HG02943 (cell line): ENCODE measurements around the gene RLF.

Source experiments
- ATAC-seq: cut with Tn5 transposase; IDR thresholded peaks from one replicate; pipeline ENCODE4 v1.9.1; 2021; ENCODE audit warnings: mild to moderate bottlenecking, low read depth, moderate library complexity; ENCODE audit not compliant: unreplicated experiment

The RLF gene

DNA sequence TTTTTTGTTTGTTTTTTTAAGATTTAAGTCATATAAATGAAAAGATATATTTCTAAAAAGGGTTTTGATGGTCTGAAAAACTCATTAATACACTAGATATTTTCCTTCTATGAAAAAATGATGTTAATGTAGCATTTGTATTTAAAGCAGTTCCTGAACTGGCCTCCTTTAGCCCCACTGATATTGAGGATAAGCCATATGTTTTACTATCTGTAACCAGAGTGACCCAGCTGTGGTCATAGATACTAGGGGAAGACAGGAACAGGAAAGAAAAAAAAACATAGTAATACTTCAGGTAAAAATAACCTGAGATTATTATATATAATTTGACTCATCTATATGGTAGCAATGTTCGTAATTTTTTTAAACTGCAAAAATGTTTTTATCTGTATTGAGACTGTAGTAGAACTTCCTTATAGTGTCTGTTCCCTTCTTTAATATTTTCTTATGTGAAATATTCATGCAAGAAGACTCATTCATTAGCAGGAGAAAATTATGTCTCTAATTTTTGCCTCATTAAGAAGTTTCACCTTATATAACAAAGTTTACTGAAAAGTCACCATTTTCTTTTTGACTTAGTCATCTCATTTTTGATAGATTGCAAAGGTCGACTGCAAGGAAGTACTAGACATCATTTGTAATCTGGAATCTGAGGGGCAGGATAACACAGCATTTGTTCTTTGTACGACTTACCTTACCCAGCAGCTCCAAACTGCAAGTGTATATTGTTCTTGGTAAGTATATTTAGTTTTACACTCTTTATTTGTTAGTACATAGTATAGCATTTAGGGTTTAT is 61.0 kb downstream of the RLF start:
- no peak for ATAC-seq

DNA sequence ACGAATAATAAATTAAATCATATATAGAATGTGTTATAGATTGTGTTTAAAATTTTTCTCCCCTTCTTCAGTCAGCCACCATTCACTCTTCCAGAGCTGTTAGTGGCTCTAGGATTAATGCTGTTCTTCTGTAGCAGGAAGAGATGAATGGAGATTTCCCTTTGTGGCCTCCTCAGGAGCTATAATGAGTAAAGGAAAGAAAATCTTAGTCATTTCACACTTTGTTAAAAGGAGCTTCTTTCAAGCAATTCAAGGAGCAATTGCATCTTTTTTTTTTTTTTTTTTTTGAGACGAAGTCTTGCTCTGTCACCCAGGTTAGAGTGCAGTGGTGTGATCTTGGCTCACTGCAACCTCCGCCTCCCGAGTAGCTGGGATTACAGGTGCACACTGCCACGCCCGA is 62.9 kb downstream of the RLF start:
- no peak for ATAC-seq

DNA sequence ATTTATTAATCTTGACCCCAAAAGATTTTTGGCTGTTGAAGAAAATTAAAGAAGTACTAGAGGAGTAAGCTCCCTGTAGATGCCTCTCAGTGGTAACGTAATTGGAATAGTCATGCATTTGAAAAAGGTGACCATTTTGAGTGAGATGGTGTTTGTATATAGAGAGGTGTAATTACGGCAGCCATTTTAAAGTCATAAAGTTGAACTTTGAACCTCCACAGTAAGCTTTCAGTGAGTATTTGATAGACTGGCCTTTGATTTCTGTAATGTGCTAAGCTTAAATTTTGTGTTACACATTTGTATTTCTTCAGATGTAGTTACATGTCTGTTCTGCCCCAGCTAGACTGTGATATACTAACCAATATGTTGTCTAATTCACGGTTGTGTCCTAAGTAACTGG is 65.0 kb downstream of the RLF start:
- no peak for ATAC-seq

DNA sequence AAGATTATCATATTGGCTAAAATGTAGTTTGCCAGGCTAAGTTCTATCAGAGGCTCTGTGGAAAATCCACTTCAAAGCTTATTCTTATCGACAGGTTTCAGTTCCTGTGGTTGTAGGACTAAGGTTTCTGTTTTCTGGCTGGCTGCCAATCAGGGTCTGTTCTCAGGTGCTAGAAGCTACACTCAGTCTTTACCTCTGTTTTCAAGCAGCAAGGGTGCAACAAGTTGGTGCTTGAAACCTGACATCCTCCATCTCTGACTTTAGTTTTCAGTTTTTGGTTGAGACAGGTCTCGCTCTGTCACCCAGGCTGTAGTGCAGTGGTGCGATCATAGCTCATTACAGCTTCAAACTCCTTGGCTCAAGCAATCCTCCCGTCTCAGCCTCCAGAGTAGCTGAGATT is 71.3 kb downstream of the RLF start:
- peak; percentile 91 for ATAC-seq

DNA sequence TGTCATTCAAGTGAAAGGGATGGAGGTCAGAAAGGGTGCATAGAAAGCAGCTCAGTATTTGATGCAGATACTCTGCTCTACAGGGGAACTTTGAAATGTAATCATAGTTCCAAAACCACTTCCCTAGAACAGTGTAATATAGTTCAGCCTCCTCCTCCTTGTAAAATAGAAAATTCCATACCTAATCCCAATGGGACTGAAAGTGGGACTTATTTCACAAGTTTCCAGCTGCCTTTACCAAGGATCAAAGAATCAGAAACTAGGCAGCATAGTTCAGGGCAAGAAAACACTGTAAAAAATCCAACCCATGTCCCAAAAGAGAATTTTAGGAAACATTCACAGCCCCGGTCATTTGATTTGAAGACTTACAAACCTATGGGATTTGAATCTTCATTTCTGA is 78.4 kb downstream of the RLF start:
- no peak for ATAC-seq

DNA sequence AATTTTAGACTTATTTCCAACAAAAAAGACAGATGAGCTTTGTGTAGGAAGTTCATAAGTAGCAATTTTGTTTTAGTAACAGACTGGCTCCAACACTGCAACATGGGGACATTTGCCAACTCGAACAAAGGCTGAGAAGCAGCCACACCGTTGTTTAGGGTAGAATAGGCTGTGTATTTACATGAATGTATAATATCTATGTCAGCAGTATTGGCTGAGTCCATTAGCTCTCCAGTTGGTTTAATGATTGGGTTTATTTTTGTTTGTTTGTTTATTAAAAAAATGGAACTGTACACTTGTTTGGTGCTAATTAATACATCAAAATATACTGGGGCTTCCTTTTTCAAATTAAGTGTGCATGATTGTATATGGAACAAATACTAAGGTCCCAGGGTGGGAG is 79.2 kb downstream of the RLF start:
- ATAC-seq = no peak

DNA sequence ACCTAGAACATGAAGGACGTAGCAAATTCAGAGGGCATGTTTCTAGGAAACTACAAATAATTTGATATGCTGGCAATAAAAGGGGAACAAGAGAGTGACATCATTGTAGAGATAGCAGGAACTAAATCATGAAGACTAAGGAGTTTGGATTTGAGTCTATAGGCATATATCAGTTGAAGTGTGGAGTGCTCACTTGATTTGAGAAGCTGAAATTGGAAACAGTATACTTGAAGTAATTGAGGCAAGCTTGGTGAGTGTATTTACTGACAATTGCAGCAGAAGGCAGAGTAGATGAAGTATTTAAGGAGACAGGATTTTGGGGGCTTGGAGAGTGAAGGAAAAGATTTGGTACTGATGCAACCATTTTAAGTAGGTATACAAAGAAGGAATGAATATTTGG is 80.2 kb downstream of the RLF start:
- no peak for ATAC-seq

DNA sequence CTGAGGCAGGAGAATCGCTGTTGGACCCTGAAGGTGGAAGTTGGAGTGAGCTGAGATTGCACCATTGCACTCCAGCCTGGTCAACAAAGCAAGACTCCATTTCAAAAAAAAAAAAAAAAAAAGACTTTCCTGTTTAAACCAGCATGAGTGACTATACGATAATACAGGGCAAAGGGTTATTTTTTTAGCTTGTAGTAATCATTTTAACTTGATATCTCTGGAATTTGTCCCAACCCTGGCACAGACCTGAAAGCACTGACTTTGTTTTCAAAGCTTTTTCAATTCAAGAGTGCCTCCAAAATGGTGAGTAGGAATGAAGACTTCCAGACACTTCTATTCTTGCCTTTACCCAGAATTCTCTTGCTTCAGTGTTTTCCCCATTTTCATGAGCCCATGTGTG is 82.2 kb downstream of the RLF start:
- ATAC-seq = no peak

DNA sequence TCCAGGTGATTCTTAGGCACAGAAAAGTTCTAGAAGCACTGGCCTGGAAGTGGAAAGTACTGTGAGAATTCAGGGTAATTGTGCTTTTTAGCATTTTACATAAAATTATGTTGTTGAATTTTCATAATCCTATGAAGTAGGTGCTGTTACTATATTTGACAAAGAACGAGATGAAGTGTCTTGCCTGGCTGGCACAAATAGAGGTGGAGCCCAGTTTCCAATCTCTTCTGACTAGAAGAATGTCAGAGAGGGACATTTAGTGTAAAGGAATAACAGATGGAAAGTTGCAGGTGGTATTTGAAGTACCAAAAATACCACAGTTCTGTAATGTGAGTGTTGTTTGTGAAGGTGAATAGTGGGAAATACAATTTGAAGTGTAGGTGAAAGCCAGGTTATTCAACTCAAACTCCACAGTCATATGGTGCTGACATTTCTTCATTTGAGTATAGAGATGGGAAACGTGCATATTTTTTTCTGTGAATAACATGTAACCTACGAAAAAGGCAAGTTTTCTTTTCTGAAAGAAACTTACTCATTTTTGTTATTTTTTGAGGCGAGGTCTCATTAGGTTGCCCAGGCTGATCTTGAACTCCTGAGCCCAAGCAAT is 83.1 kb downstream of the RLF start:
- ATAC-seq = no peak

DNA sequence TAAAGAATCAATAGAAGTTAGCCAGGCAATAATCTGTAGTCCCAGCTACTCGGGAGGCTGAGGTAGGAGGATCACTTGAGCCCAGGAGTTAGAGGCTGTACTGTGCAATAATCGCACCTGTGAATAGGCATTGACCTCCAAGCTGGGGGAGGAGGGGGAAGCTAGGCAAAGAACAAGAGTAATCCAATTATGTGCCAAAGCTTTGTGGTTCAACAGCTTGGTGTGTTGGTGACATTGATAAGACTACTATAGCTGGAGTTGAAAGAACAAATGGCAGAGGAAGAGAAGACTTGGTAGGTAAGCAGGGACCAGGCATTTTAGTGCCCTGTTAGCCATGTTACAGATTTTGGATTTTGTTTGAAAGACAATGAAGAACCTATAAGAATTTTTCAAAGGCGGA is 84.5 kb downstream of the RLF start:
- no peak for ATAC-seq

DNA sequence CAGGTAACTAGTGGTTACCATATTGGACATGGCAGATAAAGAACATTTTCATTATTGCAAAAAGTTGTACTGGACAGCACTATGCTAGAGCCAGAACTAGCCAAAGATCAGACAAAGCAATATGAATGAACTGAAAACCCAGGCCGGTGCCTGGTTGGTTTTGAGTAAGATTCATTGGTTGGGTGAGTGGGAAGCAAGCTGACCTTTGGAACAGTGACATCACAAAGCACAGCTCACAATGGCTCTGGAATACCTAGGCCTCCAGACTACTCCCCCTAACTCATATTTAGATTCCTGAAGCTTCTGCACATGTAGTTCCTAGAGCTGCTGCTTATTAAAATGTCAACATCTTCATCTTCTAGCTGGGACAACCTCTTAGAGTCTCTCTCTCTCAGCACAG is 86.5 kb downstream of the RLF start, which contains the start of gene TMCO2:
TSS of gene TMCO2 (plus strand) at position 283 of the 400 bp plus-strand sequence. CDS start at position 340, 57 bp downstream.
- ATAC-seq = no peak

DNA sequence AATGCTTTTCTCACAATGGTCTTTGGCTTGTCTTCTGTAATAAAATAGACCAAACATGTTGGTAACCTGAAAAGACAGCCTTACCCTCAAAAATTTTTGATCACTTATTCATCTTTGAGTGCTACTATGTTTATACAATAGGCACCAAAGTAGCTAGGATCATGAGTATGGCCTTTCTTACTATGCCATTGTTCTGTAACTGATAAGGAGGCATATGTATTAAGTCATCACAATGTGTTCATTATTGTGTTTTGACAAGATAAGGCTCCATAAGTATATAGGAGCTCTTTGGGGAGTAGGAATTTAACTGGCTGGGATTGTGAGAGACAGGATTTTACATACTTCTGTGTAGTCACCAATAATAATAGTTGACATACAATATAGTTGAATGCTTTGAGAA is 87.2 kb downstream of the RLF start:
- ATAC-seq = no peak

DNA sequence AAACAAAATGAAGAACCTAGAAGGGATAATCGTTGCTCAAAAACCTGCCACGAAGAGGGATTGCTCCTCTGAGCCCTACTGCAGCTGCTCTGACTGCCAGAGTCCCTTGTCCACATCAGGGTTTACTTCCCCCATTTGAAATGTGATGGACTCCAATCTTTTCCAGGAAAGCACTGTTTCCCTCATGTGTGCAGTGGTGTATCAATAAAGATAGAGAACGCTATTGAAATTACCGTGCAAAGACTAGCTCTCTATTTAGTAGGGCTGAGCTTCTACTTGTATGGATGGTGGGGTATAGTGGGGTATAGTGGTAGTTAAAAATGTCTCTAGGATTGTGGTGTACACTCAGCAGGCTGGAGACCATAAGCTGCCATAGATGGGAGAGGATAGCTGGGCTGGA is 90.3 kb downstream of the RLF start:
- no peak for ATAC-seq

DNA sequence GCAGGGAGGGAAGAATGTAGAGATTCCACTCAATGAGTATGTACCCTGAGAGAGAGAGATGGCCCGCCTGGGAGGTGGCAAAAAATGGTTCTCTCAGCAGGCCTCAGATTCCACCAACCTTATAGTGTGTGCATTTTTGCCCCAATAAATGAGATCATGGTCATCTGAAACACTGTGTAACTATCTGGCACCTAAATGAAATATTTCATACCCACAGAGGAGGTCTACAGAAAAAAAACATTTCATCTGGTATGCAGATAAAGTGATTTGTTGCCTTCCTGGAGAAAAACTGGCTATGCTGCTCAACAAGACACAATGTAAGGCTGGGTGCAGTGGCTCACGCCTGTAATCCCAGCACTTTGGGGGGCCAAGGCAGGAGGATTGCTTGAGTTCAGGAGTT is 91.4 kb downstream of the RLF start:
- no peak for ATAC-seq

DNA sequence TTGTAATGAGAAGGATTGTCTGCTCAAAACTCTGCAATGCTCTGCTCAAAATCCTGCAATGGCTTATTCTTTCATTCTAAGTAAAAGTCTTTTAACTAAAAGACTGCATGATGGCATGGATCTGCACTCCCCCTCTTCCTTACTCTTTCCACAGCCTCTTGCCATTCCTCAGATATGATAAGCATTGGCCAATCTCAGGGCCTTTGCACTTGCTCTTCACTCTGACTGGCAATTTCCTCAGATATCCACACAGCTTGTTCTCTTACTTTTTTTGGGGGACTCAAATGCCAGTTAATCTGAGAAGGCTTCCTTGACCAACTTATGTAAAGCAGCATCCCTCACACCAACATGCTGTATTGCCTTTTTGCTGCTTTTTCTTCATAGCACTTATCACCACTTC is 94.0 kb downstream of the RLF start:
- no peak for ATAC-seq

DNA sequence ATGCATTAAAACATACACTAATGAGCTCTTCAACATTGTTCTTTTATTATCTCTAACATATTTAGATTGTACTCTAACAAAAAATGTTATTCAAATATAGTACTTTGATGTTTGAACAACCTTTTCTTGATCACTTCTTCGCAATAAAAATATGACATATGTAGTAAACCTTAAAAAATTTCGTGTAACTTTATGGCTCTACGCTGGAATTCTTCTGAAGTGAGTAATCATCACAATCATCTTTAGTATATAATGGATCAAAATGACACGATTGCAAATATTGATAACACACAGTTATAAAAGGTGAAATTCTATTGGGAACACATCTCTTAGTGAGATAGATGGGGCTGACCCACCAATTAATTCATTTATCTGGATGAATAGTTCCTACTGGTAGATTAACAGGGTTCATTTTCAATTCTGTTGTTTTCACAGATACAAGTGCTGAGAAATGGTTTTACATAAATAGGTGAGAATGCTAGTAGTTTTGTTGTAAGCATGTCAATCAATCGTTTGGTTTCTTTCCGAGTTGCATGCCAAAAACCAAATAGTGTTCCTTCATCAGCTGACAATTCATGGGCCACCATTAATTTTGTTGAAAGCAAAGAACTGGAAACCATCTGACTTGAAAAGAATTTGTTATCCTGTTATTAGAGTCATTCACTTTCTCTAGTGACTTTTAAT is 95.4 kb downstream of the RLF start:
- no peak for ATAC-seq

DNA sequence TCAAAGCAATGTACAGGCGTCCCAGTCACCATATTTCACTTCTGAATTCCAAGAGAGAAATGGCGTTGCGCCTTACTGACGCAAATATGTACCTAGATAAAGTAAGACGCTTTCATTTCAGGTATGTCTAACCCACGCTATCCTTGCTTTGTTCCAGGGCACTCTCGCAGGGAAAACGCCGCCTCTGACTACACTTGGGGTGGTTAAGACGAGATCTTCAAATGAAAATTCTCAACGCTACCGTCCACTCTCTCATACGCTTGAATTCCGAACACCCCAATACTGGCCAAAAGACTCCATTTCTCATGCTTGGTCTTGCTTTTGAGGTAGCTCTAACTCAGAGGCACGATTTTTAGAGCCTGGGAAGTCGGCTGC is 96.1 kb downstream of the RLF start:
- ATAC-seq = peak; percentile 9

DNA sequence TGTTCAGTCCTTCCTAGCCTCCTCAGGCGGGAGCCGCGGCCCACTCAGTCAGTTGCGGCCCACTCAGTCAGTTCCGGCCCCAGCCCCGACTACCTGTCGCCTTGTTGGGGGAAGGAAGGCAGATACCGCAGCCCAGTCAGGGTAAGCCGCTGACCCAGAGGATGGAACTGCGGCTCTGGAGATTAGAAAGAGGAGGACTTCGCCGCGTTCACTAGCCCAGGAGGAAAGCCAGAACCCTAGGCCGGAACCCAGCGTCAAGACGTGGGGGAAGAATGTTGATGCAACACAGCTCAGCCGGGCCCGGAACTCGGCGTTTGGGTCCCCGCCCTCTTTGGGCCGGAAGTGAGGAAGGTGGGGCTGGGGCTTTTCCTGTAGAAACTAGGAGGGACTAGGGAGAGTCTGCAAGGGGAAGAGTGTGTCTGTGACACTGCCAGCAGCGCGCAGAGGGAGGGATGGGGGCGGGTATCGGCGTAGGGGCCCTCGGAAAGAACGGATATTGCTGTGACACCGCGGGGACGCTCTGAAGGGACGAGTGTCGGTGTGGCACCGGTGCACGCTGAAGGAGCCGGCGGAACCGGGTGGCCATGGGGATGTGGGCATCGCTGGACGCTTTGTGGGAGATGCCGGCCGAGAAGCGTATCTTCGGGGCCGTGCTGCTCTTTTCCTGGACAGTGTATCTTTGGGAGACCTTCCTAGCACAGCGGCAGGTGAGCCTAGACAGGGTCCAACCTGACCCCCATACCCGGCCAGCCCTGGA is 96.7 kb downstream of the RLF start, which contains the start of gene ZMPSTE24:
TSS of gene ZMPSTE24 (plus strand) at position 549 of the 757 bp plus-strand sequence. CDS start at position 585, 36 bp downstream.
- ATAC-seq = peak; percentile 87

DNA sequence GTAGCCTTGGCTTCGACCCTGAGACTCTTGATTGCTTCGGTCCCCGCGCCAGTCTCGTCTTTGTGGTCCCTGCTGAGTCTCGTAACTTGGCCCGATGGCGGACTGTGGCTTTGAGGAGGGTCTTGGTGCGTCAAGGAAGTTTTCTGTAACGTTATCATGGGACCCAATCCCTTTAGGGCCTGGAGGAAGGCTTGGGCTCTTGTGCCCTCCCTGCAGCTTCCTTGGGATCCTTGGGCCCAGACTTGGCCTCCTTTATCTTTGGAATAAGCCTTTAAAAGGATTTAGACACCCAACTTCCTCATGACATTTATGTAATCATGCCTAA is 97.2 kb downstream of the RLF start:
- ATAC-seq = no peak

DNA sequence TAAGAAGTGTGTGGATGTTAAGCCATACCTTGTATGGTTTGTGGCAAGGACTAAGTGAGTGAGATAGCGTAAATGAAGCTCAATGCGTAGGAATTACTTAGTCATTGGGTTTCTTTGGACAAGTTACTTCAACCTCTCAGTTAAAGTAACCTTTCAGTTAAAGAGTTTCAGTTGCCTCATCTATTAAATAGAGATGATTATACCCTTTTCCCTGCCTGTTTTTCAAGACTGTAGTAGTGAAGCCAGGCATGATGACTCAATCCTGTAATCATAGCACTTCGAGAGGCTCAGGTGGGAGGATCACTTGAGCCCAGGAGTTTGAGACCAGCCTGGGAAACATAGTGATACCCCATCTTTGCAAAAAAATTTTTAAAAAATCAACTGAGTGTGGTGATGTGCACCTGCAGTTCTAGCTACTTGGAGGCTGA is 103.2 kb downstream of the RLF start:
- no peak for ATAC-seq

DNA sequence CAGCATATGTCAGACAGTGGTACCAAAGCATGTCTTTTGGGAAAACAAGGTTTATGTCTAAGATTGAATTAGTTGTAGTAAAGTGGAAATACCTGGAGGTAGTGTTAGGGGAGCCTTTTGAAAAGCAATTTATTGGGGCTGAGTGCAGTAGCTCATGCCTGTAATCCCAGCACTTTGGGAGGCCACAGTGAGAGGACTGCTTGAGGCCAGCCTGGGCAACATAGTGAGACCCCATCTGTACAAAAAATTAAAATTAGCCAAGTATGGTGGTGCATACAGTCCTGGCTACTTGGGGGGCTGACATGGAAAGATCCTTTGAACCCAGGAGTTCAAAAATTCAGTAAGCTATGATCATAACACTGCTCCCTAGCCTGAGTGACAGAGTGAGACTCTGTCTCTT is 104.1 kb downstream of the RLF start:
- ATAC-seq = no peak
